Measurements from ENCODE around the gene BRD8. TPM values are rescaled to one million over a fixed set of nuclear protein-coding genes. Genes with fewer than 3 reads are reported as not detected.

The BRD8 gene
- total and polyA plus RNA-seq, 10 of the 15 experiments (the other 5 are each of a cell fraction or from before 2014, with no cell fraction given): 28.1 to 78.5 (median 44.5) TPM

DNA sequence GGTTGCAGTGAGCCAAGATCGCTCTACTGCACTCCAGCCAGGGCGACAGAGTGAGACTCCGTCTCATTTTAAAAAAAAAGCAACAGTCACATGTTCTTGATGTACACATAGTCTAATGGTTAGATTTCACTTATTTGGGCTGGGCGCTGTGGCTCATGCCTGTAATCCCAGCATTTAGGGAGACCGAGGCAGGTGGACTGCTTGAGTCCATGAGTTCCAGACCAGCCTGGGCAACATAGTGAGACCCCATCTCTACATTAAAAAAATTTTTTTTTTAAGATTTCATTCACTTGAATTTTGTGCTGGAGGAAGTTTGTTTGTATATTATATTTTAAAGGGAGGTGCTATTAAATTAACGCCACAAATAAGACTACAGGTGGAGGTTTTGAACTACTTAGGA, 72.7 kb downstream of the BRD8 start:
- DNase-seq (ENCODE audit: low read depth, low spot score): no peak
- H3K36me3 ChIP-seq (ENCODE audit: control insufficient read depth in 2 of 2, insufficient read depth in 2 of 2, low read length in 1 of 2): no peaks in the 10 kb centered on the region
- no peaks in the 10 kb centered on the region for H4K20me1 ChIP-seq (ENCODE audit: control insufficient read depth, insufficient read depth)
- FAIRE-seq: no peak
- H3K9me3 ChIP-seq (replicated peaks; ENCODE audit: control insufficient read depth, insufficient read depth, low read length): no peaks in the 10 kb centered on the region
- ChIA-PET RAD21 (ENCODE audit: unreplicated experiment) (no interaction called here), CTCF (no interaction called here), POLR2A (no interaction called here), SMC1A (ENCODE audit: uncharacterized antibody, unreplicated experiment) (no interaction called here)
- no peak overlapping the region for H3K27ac ChIP-seq (ENCODE audit: control insufficient read depth, insufficient read depth)
- BruUV-seq (replicated peaks): no TSS peak
- no peaks in the 10 kb centered on the region for H3K79me2 ChIP-seq (ENCODE audit: control insufficient read depth, insufficient read depth, low read length)
- 60% methylated on average over 6 of the region's 6 CpGs for WGBS (ENCODE audit: insufficient coverage, insufficient replicate concordance, low lambda C conversion rate, missing lambda C conversion rate)
- no peak overlapping the region for H3K4me2 ChIP-seq (ENCODE audit: control insufficient read depth, insufficient read depth)
- intact Hi-C loops (cut with micrococcal nuclease; ENCODE audit: unreplicated experiment): no loop called here
- no peak overlapping the region for H2AFZ ChIP-seq (ENCODE audit: control insufficient read depth, low read depth, low read length)
- no peaks in the 10 kb centered on the region for H3K27me3 ChIP-seq (replicated peaks in 1 of 2; ENCODE audit: control insufficient read depth in 2 of 2, insufficient read depth in 2 of 2, low read length in 1 of 2)
- no peak overlapping the region for H3K4me3 ChIP-seq
- in situ Hi-C loops (cut with MboI): no loop called here
- no peak overlapping the region for H3K9ac ChIP-seq (ENCODE audit: control insufficient read depth, insufficient read depth, low read length)
- no peaks in the 10 kb centered on the region for H3K4me1 ChIP-seq (ENCODE audit: control insufficient read depth, insufficient read depth, low read length)
- ATAC-seq: no peak
- no peak for TF ChIP-seq MEF2B (IDR thresholded peaks at IDR 0.05; ENCODE audit: partially characterized antibody, poor library complexity, severe bottlenecking)
- TF ChIP-seq CHD1 (IDR thresholded peaks at IDR 0.05; ENCODE audit: low read depth, low read length): no peak
- TF ChIP-seq ZNF384 (IDR thresholded peaks at IDR 0.05; ENCODE audit: borderline replicate concordance, low read depth, low read length): no peak
- TF ChIP-seq ZNF24 (IDR thresholded peaks at IDR 0.05): no peak
- no peak for TF ChIP-seq MTA3 (IDR thresholded peaks at IDR 0.05; ENCODE audit: borderline replicate concordance, low read length)
- TF ChIP-seq, protein P1, sequence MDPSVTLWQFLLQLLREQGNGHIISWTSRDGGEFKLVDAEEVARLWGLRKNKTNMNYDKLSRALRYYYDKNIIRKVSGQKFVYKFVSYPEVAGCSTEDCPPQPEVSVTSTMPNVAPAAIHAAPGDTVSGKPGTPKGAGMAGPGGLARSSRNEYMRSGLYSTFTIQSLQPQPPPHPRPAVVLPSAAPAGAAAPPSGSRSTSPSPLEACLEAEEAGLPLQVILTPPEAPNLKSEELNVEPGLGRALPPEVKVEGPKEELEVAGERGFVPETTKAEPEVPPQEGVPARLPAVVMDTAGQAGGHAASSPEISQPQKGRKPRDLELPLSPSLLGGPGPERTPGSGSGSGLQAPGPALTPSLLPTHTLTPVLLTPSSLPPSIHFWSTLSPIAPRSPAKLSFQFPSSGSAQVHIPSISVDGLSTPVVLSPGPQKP (IDR thresholded peaks at IDR 0.05; ENCODE audit: low read depth, low read length): no peak
- no peak for TF ChIP-seq ZNF592 (IDR thresholded peaks at IDR 0.05)
- no peak for TF ChIP-seq MTA2 (IDR thresholded peaks at IDR 0.05; ENCODE audit: low read depth)
- TF ChIP-seq, protein P2, sequence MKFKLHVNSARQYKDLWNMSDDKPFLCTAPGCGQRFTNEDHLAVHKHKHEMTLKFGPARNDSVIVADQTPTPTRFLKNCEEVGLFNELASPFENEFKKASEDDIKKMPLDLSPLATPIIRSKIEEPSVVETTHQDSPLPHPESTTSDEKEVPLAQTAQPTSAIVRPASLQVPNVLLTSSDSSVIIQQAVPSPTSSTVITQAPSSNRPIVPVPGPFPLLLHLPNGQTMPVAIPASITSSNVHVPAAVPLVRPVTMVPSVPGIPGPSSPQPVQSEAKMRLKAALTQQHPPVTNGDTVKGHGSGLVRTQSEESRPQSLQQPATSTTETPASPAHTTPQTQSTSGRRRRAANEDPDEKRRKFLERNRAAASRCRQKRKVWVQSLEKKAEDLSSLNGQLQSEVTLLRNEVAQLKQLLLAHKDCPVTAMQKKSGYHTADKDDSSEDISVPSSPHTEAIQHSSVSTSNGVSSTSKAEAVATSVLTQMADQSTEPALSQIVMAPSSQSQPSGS (IDR thresholded peaks at IDR 0.05; ENCODE audit: low read length): no peak
- TF ChIP-seq KDM1A (IDR thresholded peaks at IDR 0.05; ENCODE audit: borderline replicate concordance): no peak
- TF ChIP-seq NFXL1 (IDR thresholded peaks at IDR 0.05; ENCODE audit: borderline replicate concordance): no peak
- no peak for TF ChIP-seq HCFC1 (IDR thresholded peaks at IDR 0.05; ENCODE audit: low read length)
- TF ChIP-seq, protein P3, sequence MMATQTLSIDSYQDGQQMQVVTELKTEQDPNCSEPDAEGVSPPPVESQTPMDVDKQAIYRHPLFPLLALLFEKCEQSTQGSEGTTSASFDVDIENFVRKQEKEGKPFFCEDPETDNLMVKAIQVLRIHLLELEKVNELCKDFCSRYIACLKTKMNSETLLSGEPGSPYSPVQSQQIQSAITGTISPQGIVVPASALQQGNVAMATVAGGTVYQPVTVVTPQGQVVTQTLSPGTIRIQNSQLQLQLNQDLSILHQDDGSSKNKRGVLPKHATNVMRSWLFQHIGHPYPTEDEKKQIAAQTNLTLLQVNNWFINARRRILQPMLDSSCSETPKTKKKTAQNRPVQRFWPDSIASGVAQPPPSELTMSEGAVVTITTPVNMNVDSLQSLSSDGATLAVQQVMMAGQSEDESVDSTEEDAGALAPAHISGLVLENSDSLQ (IDR thresholded peaks at IDR 0.05): no peak
- no peak for TF ChIP-seq CEBPZ (IDR thresholded peaks at IDR 0.05; ENCODE audit: low read depth, low read length)
- TF ChIP-seq FOXM1 (IDR thresholded peaks at IDR 0.05; ENCODE audit: low read depth, low read length): no peak
